Mesenchymal stem cell (in vitro differentiated cells and primary cell): ENCODE results near the gene TMEM14B. TPM values are rescaled to one million over a fixed set of nuclear protein-coding genes. Genes with fewer than 3 reads are reported as not detected.

Experiments used
- DNase-seq: peaks from one replicate; pipeline ENCODE4 v3.0.0-alpha.2; 2013
- H2AFZ ChIP-seq: one replicate; pipeline ENCODE4 v1.6.1; 2013; ENCODE audit warnings: low read depth, mild to moderate bottlenecking, control low read depth, inconsistent platforms, low read length, moderate library complexity
- H2AK5ac ChIP-seq: 2 replicates; pipeline ENCODE4 v1.6.1; 2013; ENCODE audit warnings: low read length, moderate library complexity, mild to moderate bottlenecking, inconsistent platforms; ENCODE audit not compliant: severe bottlenecking
- H2BK120ac ChIP-seq: one replicate; pipeline ENCODE4 v1.6.1; 2013; ENCODE audit warnings: low read depth, mild to moderate bottlenecking, inconsistent platforms, low read length, moderate library complexity
- H2BK12ac ChIP-seq, 2 experiments: one replicate each; pipeline ENCODE4 v1.6.1; 2013; ENCODE audit warnings: inconsistent platforms in 2 of 2, low read length in 2 of 2, mild to moderate bottlenecking in 2 of 2, moderate library complexity in 2 of 2, control low read depth in 1 of 2
- H2BK15ac ChIP-seq: one replicate; pipeline ENCODE4 v1.6.1; 2013; ENCODE audit warnings: mild to moderate bottlenecking, low read depth, inconsistent platforms; ENCODE audit not compliant: poor library complexity, severe bottlenecking
- H2BK5ac ChIP-seq: 2 replicates; pipeline ENCODE4 v1.6.1; 2013; ENCODE audit warnings: low read depth, mild to moderate bottlenecking, low read length, control low read depth, inconsistent platforms; ENCODE audit not compliant: poor library complexity, severe bottlenecking
- H3K14ac ChIP-seq, 2 experiments: one replicate each; pipeline ENCODE4 v1.6.1; 2013; ENCODE audit warnings: inconsistent platforms in 2 of 2, low read length in 2 of 2, control low read depth in 1 of 2, mild to moderate bottlenecking in 1 of 2, moderate library complexity in 1 of 2
- H3K18ac ChIP-seq, 2 experiments: one replicate each; pipeline ENCODE4 v1.6.1; 2013; ENCODE audit warnings: inconsistent platforms in 2 of 2, low read length in 2 of 2, control low read depth in 1 of 2, low read depth in 1 of 2, mild to moderate bottlenecking in 1 of 2
- H3K23ac ChIP-seq, 2 experiments: one replicate each; pipeline ENCODE4 v1.6.1; 2013; ENCODE audit warnings: inconsistent platforms in 2 of 2, low read length in 2 of 2, mild to moderate bottlenecking in 2 of 2, moderate library complexity in 2 of 2, control low read depth in 1 of 2
- H3K27ac ChIP-seq: 2 replicates; pipeline ENCODE4 v1.5.1; 2013; ENCODE audit warnings: mild to moderate bottlenecking, moderate library complexity, low read length, control low read depth, inconsistent platforms; ENCODE audit not compliant: poor library complexity, severe bottlenecking
- H3K27me3 ChIP-seq, 2 experiments: 2 replicates each; pipeline versions ENCODE4 v1.6.1 to v1.7.0; 2013; ENCODE audit warnings: low read length in 2 of 2, mild to moderate bottlenecking in 2 of 2, moderate library complexity in 2 of 2, control low read depth in 1 of 2, inconsistent platforms in 1 of 2; ENCODE audit not compliant: control insufficient read depth in 1 of 2, insufficient read depth in 1 of 2
- H3K36me3 ChIP-seq, 2 experiments: 2 replicates each; pipeline versions ENCODE4 v1.6.1 to v1.7.0; 2013; ENCODE audit warnings: low read length in 2 of 2, control low read depth in 1 of 2, inconsistent platforms in 1 of 2, low read depth in 1 of 2, mild to moderate bottlenecking in 1 of 2; ENCODE audit not compliant: insufficient read depth in 2 of 2, control insufficient read depth in 1 of 2
- H3K4ac ChIP-seq, 2 experiments: one replicate each; pipeline ENCODE4 v1.6.1; 2013; ENCODE audit warnings: inconsistent platforms in 2 of 2, low read length in 2 of 2, mild to moderate bottlenecking in 2 of 2, moderate library complexity in 2 of 2, control low read depth in 1 of 2, low read depth in 1 of 2
- H3K4me1 ChIP-seq: 2 replicates; pipeline ENCODE4 v1.6.1; 2013; ENCODE audit warnings: low read depth, low read length, control low read depth; ENCODE audit not compliant: control insufficient read depth, insufficient read depth
- H3K4me2 ChIP-seq: 2 replicates; pipeline ENCODE4 v1.6.1; 2013; ENCODE audit warnings: low read length, mild to moderate bottlenecking, inconsistent platforms; ENCODE audit not compliant: poor library complexity, severe bottlenecking
- H3K4me3 ChIP-seq, 2 experiments: 2 replicates each; pipeline versions ENCODE4 v1.5.1 to v1.7.0; 2013; ENCODE audit warnings: low read length in 2 of 2, mild to moderate bottlenecking in 2 of 2, control low read depth in 1 of 2, low read depth in 1 of 2; ENCODE audit not compliant: insufficient read depth in 1 of 2
- H3K79me1 ChIP-seq: replicated peaks from 2 replicates; pipeline ENCODE4 v1.6.1; 2013; ENCODE audit warnings: mild to moderate bottlenecking, control low read depth, low read length, inconsistent platforms; ENCODE audit not compliant: poor library complexity, severe bottlenecking
- H3K9ac ChIP-seq: 2 replicates; pipeline ENCODE4 v1.7.0; 2013; ENCODE audit warnings: mild to moderate bottlenecking, low read length, moderate library complexity
- H3K9me3 ChIP-seq: 2 replicates; pipeline ENCODE4 v1.7.0; 2013; ENCODE audit warnings: mild to moderate bottlenecking, low read length; ENCODE audit not compliant: control insufficient read depth
- H4K8ac ChIP-seq: one replicate; pipeline ENCODE4 v1.6.1; 2013; ENCODE audit warnings: inconsistent platforms, mild to moderate bottlenecking, low read length, moderate library complexity
- H4K91ac ChIP-seq: one replicate; pipeline ENCODE4 v1.6.1; 2013; ENCODE audit warnings: mild to moderate bottlenecking, low read length, inconsistent platforms
- WGBS: methylation state at CpG from one replicate; pipeline ENCODE4 v1.1.7; 2013; ENCODE audit warnings: mixed read lengths; 5-methylcytosine and 5-hydroxymethylcytosine counted together
- polyA plus RNA-seq, 2 experiments: library from polyadenylated mRNA; stranded (reverse); fragments of 200-250 nt; gene quantifications; one replicate each; pipeline ENCODE4 v1.2.3, GENCODE V29; 2013

The TMEM14B gene
- 76.2 TPM for polyA plus RNA-seq (2013, experiment 1 of 2)
- polyA plus RNA-seq (2013, experiment 2 of 2), result 78.3 TPM

GRCh38 chr6:10747251-10747972 lies at the start of gene TMEM14B:
Gene TMEM14B (plus strand): TSS chr6:10747805. CDS start chr6:10749246, 1,441 bp downstream.
- Histone ChIP-seq H2BK15ac (peak within 1 kb of the TSS; percentile 12), H3K4me3 (peak within 1 kb of the TSS; percentile 65 to 91), H3K27me3 (no peaks in the 10 kb centered on the region), H3K18ac (peak within 1 kb of the TSS; percentile 67 to 82), H3K27ac (peak within 1 kb of the TSS; percentile 39), H2BK120ac (no peak within 1 kb of the TSS), H3K14ac (no peak within 1 kb of the TSS), H3K4me2 (peak within 1 kb of the TSS; percentile 82), H3K79me1 (peaks cover 15% of the 10 kb centered on the region), H3K23ac (no peak within 1 kb of the TSS), H3K9me3 (no peaks in the 10 kb centered on the region), H3K36me3 (peaks cover 18 to 38% of the 10 kb centered on the region in 2 experiments), H2AK5ac (no peak within 1 kb of the TSS), H4K91ac (peak within 1 kb of the TSS; percentile 53), H4K8ac (peak within 1 kb of the TSS; percentile 52), H2BK5ac (no peak within 1 kb of the TSS), H3K9ac (peak within 1 kb of the TSS; percentile 97), H3K4ac (peak within 1 kb of the TSS; percentile 46 to 73), H2AFZ (peak within 1 kb of the TSS; percentile 60), H2BK12ac (peak within 1 kb of the TSS in 1 of 2 experiments; percentile 21), H3K4me1 (peaks cover 8% of the 10 kb centered on the region)
- WGBS, result 3% methylated on average over 50 of the region's 52 CpGs
- DNase-seq, result peak; percentile 96

GRCh38 chr6:10713962-10714361 lies 33.6 kb upstream of the TMEM14B start:
- Histone ChIP-seq H4K91ac (no peak overlapping the region), H3K27ac (no peak overlapping the region), H3K9me3 (peaks cover 9% of the 10 kb centered on the region), H3K4me1 (no peaks in the 10 kb centered on the region), H2BK120ac (no peak overlapping the region), H3K23ac (no peak overlapping the region), H3K9ac (no peak overlapping the region), H2AFZ (no peak overlapping the region), H3K4me3 (no peak overlapping the region), H3K14ac (no peak overlapping the region), H3K4ac (no peak overlapping the region), H3K4me2 (no peak overlapping the region), H2AK5ac (no peak overlapping the region), H3K36me3 (peaks cover 8 to 15% of the 10 kb centered on the region in 2 experiments), H3K79me1 (no peaks in the 10 kb centered on the region), H2BK15ac (no peak overlapping the region), H3K18ac (no peak overlapping the region), H2BK12ac (no peak overlapping the region), H2BK5ac (no peak overlapping the region), H4K8ac (no peak overlapping the region), H3K27me3 (no peaks in the 10 kb centered on the region)
- WGBS, result 94% methylated on average over 8 of the region's 8 CpGs
- DNase-seq, result no peak

- Histone ChIP-seq H3K9ac (peak overlapping the region; percentile 84), H3K36me3 (peaks cover 1 to 9% of the 10 kb centered on the region in 2 experiments), H3K79me1 (peaks cover 12% of the 10 kb centered on the region), H2AFZ (no peak overlapping the region), H3K18ac (no peak overlapping the region), H3K4me2 (no peak overlapping the region), H3K14ac (no peak overlapping the region), H3K4ac (no peak overlapping the region), H3K4me3 (peak overlapping the region in 1 of 2 experiments; percentile 82), H3K9me3 (peaks cover 12% of the 10 kb centered on the region), H2AK5ac (no peak overlapping the region), H3K23ac (no peak overlapping the region), H4K91ac (no peak overlapping the region), H2BK5ac (no peak overlapping the region), H2BK12ac (no peak overlapping the region), H3K27me3 (no peaks in the 10 kb centered on the region), H4K8ac (no peak overlapping the region), H3K27ac (no peak overlapping the region), H2BK15ac (no peak overlapping the region), H2BK120ac (no peak overlapping the region), H3K4me1 (peaks cover 3% of the 10 kb centered on the region)
- DNase-seq, result no peak
- 96% methylated on average over 8 of the region's 8 CpGs for WGBS
These were observed 28.2 kb upstream of the TMEM14B start for GRCh38 chr6:10719296-10719963.

GRCh38 chr6:10719964-10720264 lies 27.7 kb upstream of the TMEM14B start:
- no peak overlapping the region for H3K27ac ChIP-seq
- DNase-seq, result no peak
- 94% methylated on average over 20 of the region's 21 CpGs for WGBS

More at GRCh38 chr6:10719964-10720264, 27.7 kb upstream of the TMEM14B start:
- peak overlapping the region; percentile 2 for H4K91ac ChIP-seq
- peaks cover 6 to 10% of the 10 kb centered on the region in 2 experiments for H3K36me3 ChIP-seq
- peak overlapping the region; percentile 94 for H2BK15ac ChIP-seq
- no peak overlapping the region for H3K18ac ChIP-seq
- no peak overlapping the region for H2AK5ac ChIP-seq
- H2BK5ac ChIP-seq, result no peak overlapping the region
- H3K23ac ChIP-seq, result no peak overlapping the region
- H2AFZ ChIP-seq, result no peak overlapping the region
- H4K8ac ChIP-seq, result peak overlapping the region; percentile 2
- H3K27me3 ChIP-seq, result no peaks in the 10 kb centered on the region
- H2BK12ac ChIP-seq, result peak overlapping the region in 1 of 2 experiments; percentile 83
- H3K79me1 ChIP-seq, result peaks cover 14% of the 10 kb centered on the region
- H3K4ac ChIP-seq, result no peak overlapping the region
- H3K14ac ChIP-seq, result no peak overlapping the region
- no peak overlapping the region for H2BK120ac ChIP-seq
- peaks cover 3% of the 10 kb centered on the region for H3K4me1 ChIP-seq
- peaks cover 12% of the 10 kb centered on the region for H3K9me3 ChIP-seq
- H3K4me2 ChIP-seq, result no peak overlapping the region
- H3K9ac ChIP-seq, result peak overlapping the region; percentile 84
- peak overlapping the region in 1 of 2 experiments; percentile 82 for H3K4me3 ChIP-seq
